Renal cortical epithelial cell (primary cell): ENCODE measurements around the gene METTL8. TPM values are rescaled to one million over a fixed set of nuclear protein-coding genes. Genes with fewer than 3 reads are reported as not detected.
"Not testable (repeated sequence)": the region's sequence is repeated elsewhere in the genome, so short reads cannot be mapped to it uniquely, and the experiment has no call there.

Experiments
- DNase-seq: peaks from one replicate; pipeline ENCODE4 v3.0.0-alpha.2; 2011; ENCODE audit warnings: low read depth
- total RNA-seq: library from RNA; depleted of rRNA; stranded (reverse); fragments of >200 nt; gene quantifications from 2 replicates; pipeline ENCODE4 v1.2.3, GENCODE V29; 2014

METTL8 gene
- total RNA-seq, 1 donor from 2014 or later = 37.3 TPM

DNA sequence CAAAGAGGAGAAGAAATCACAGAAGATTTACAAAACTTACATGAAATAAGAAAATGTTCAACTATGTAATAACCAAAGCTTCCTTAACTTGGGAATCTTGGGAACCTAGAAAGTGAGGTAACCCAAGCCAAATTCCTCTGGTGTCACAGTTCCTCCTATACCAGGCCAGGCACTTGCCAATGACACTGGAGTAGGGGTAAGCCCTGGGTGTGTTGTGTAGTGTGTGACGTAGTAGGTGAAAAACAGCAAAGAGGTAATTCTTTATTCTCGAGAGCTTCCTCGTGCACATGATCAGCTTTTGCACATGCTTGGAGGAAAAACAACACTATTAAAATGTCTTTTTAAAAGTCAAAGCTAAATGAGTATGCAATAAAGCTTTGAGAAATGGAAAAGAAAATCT is 118.0 kb downstream of the METTL8 start:
- DNase-seq = no peak

DNA sequence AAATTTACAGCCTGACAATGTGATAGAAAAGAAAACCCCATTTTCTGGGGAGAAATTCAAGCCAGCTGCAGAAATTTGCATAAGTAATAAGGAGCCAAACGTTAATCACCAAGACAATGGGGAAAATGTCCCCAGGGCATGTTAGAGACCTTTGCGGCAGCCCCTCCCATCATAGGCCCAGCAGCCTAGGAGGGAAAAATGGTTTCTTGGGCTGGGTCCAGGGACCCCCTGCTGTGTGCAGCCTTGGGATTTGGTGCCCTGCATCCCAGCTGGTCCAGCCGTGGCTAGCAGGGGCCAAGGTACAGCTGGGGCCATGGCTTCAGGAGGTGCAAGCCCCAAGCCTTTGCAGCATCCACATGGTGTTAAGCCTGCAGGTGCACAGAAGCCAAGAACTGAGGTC is 121.6 kb downstream of the METTL8 start:
- DNase-seq = not testable (repeated sequence)

DNA sequence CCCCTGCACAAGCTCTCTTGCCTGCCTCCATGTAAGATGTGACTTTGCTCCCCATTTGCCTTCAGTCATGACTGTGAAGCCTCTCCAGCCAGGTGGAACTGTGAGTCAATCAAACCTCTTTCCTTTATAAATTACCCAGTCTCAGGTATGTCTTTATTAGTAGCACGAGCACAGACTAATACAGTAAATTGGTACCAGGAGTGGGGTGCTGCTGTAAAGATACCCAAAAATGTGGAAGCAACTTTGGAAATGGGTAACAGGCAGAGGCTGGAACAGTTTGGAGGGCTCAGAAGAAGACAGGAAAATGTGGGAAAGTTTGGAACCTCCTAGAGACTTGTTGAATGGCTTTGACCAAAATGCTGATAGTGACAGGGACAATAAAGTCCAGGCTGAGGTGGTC is 122.2 kb downstream of the METTL8 start:
- not testable (repeated sequence) for DNase-seq

DNA sequence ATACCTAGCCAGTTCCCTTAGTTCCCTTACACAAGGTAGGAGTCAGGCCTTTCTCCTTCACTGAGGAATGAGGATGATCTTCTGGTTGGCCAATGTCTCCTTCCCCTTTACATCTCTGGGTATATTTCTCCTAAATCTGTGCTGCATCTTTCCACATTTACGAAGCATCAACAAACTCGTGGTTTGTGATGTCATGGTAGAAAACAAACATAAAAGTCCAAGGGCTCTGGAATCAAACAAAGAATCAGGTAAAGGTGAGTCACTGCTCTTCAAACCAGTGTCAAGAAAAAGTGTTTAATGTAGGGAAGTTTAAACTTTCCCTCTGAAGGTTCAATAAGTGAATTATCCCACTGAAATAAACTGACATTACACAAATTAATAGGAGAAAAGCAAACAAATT is 122.9 kb downstream of the METTL8 start:
- no peak for DNase-seq

DNA sequence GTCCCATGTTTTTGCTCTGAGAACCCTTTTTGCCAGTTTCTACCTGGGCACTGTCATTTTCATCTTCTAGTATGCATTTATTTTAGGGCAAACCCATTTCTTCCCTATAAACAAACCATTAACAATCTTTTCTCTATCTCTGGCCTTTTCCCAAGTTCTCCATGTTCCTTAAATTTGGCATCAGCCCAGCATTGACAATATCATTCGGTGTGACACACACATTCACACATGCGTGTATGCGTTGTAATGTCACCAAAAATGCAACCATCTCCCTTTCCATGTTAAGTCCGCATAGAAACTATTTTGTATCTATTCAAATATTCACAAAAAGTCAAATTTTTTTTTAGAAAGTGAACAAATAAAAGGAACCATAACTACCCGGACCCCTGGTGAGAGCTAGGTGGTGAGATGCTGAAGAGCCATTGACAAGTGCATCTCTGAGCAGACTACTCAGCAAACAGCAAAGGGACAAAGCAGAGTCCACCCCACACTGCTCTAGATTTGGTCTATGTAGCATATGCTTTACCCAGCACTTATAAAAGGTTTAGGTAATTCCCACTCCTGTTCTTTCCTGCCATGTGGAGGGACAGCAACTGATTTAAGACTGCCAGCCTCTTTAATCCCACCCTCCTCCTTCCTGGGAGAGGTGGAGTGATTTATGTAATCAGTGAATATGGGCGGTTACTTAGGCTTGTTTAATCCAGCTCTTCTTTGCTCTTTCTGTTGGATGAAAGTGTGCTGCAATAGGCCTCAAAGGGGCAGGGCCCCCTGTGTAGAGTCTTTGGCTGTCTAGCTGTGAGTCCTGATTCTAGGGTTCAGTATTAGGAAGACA is 124.1 kb downstream of the METTL8 start:
- DNase-seq = no peak

DNA sequence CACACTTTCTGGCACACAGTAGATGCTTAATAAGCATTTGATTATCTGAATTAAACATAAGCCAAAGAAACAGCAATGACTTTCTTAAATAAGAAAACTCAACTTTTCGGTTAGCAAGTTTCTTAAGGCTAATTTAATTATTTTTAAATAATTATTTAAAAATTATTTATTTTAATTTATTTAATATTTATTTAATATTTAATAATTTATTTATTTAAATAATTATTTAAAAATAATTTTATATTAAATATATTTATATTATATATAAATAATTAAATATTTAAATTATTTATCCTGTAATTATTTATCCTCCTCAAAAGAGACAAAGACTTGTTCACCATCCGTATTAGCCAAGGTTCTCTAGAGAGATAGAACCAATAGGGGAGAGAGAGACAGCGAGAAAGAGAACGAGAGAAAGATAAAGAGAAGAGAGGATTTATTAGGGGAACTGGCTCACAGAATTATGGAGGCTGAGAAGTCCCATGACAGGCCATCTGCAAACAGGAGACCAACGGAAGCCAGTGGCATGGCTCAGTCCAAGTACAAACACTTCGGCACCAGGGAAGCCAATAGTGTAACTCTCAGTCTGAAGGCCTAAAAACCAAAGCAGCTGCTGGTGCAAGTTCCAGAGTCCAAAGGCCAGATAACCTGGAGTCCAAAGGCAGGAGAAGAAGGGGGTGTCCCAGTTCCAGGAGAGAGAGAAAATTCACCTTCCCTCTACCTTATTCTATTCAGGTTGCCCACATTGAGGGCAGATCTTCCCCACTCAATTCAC is 125.3 kb downstream of the METTL8 start:
- no peak for DNase-seq

DNA sequence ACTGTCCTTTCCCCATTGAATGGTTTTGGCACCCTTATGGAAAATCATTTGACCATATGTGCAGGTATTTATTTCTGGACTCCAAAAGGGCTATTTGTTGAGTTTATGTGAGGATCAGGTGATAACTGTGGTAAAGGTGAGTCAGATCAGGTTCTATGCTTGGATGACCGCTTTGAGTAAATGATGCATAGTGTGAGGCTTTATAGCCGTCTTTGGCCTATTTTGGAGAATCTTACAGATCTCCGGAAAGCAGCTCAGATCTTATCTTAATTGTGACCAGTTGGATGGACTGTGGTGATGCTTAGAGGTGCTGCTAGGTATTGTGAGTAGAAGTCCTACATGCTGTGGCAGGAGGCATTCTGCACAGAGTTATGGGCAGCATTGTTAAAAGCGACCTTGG is 126.2 kb downstream of the METTL8 start:
- peak; percentile 47 for DNase-seq

DNA sequence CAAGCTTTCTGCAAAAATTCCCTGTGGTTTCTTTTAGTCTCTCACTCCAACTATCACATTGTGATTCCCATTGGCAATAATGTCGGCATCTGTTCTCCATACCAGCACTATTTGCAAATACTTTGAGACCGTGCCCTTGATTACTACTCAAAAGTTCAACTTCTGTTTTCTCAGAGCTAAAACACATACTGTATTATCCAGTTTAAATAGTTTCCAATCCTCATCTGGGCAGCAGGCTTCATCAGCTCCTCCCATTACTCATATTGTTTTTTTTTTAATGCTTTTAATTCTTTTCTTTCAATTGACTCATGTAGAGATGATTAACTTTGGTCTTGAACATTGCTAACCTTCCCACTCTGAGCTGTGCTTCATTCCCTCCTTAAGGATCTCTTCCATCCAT is 135.8 kb downstream of the METTL8 start:
- peak; percentile 90 for DNase-seq

DNA sequence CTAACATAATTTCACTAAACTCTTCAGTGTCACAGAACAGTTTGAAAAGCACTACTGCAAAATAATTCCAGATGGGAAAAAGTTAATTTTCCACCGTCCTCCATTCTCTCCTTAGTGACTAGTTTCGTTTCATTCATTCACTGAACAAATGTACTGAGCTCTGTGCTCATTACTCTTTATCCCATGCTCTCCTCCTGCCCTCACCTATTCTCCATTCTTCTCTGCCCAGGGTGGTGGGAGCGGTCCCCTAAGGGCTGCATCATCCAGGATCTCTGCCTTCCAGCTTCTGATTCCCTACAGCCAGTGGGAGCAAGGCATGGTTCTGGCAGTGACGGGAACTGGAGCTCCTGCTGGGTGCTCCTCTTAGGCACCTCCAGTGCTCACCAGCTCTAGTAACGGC is 139.2 kb downstream of the METTL8 start:
- no peak for DNase-seq

DNA sequence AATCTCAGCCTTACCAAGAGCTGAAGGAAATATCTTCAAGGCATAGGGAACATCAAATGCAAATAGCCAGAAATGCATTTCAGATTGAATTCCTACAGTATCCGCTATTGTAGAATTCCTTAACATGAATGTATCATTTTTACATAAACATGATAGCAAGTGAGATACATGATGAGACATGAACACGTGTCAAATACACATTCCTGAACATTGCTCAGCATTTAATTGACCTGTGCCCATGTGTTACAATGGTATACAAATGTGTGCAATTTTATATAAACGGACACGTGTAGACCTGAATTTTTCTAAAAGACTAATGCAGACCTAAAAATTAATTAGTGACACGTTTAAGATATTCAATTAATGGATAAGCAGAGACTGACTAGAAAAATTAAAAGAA is 140.1 kb downstream of the METTL8 start:
- no peak for DNase-seq

DNA sequence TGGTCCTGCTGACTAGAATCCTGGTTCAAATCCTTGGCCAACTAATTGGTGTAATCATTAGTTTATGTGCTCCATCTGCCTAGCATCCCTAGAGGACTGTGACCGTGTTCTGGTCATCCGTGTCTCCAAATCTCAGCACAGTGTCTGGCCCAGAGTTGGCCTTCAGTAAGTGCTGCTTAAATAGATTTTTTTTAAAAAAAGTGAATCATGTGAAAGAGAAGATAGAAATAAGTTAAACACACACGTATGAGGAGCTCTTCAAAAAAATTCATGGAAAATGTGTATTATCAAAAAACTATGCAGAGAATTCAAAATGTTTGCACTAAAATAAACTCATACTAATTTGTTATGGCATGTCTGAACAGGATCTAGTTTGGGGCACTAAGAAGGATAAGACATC is 143.8 kb downstream of the METTL8 start:
- DNase-seq = no peak

DNA sequence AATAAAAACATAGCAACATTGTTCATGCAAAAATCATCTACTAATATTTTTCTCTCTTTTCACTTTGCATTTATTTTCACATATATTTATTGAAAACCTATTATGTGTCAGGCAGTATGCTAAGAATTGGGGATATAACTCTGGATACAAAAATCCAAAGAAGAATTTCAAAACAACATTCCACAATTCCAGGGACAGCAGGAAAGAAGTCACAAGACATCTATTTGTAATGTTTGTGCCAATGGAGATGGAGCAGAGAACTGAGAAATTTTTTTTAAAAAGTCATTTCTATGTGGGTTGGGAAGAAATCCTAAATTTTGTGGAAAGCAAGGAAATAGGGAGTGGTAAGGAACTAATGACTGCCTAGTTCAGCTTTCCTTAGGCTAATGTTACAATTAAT is 144.5 kb downstream of the METTL8 start:
- no peak for DNase-seq

DNA sequence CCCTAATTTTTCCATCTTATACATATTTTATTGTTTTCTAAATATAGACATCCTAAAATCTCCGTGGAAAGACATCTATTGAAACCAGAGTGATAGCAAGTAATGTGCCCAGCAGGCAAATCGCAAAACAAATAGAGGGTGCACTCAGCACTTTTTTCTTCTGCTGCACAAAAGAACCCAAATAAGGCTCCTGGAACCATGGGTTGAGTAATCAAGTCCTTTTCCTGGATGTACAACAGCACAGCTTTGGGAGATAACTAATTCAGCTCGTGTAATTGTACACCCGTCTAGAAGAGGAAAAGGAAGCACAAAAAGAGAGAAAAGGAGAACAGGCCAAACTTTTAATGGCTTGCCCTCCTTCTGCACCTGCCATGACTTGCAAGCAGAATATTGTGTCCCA is 146.2 kb downstream of the METTL8 start:
- DNase-seq = no peak

DNA sequence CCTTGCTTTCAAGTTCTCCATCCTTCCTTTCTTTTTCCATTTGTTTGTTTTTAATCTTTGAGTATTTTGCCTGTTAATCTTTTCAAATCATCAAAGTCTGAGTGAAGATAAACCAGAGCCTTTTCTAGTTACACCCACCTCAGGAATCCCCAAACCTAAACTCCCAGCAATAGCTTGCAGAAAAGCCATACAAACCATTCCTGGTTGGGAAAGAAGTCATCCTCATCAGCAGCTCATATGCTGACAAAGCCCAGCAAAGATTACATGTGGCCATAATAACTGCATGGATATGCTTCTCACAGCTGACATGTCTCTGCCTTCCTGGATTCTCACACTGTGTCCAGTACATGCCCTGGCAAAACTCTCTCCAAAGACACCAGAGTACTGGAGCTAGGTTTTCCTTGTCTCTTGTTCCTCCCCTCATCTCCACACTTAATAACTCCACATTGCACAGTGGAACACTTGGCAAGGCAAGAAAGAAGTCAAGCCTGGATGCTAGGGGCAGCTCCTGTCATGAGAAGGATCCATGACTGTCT is 146.7 kb downstream of the METTL8 start:
- DNase-seq = no peak

DNA sequence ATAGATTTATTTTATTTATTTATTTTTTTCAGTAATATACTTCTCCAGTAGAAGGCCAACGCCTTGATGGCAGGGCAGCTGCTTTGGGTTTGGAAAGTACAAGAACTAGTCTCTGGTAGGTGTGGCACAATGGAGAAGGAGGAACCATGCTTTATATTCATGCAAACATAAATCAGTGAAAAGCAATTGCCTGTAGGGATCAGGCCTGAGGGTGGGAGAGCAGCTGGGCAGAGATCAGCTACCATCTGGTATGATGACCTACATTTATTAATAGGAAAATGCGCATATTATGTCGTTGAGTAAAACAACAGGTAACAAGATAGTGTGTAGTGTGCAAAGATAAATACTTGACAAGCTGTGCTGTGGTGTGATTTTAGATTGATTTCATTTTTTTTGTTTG is 152.7 kb downstream of the METTL8 start:
- no peak for DNase-seq

DNA sequence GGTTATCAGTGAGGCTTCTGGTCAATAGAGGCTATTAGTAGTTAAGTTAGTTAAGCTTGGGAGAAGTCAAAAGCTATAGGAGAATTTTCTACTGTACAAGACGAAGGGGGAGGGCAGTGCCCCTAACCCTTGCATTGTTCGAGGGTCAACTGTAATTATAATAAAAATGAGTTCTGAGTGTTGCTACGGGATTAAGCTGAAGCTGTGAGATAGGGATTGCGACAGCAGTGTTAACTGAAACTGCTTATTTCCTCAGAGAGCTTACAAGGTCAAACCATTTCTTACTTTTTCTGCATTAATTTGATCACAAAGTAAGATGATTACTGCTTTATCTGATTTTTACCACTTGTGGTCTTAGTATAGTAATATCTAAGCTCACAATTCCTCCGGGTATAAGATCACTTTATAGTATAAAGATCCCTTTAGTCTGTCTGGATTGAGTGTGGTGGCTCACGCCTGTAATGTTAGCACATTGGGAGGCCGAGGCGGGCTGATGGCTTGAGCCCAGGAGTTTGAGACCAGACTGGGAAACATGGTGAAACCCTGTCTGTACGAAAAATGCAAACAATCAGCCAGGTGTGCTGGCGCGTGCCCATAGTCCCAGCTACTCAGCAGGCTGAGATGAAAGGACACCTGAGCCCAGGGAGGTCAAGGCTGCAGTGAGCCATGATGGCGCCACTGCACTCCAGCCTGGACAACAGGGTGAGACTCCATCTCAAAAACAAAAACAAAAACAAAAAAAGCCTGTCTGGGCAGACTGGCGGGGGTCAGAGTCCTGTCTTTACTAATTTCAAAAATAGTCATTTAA is 153.6 kb downstream of the METTL8 start:
- DNase-seq = no peak

DNA sequence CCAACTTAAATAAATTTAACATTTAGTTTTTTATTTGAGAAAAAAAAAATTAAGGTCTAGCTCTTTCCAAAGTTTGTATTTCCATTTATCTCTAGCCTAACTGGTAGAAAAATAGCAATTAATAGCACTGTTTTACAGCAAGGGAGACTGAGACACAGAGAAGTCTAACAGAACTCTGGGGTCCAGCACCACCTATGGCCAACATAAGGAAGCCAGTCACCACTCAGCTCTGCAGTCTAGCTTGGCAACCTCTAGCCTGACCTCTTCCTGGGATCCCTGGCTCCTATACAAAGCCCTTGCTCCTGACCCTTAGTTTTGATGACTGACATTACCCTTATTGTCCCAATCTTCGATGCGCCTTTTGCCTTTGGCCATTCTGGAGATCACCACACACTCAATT is 159.0 kb downstream of the METTL8 start:
- no peak for DNase-seq

DNA sequence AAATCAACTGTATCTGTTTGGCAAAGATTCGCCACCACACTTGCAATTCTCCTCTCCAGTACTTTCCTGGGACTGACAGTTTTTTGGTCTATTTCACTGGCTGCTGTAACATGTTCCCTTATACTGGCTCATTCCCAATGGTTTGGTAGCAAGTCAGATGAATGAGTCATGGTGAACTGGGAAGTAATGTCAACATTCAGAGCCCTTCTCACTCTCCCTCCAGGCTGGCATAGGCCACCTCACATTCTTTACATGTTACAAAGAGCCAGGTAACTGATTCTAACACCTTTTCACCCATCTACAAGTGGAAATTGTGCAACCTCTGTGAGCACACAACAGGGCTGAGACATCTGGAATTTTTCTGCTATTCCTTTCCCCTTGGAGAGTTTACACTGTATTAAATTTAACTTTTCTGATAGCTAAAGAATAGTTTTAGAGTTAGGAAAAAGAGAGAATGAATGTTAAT is 161.8 kb downstream of the METTL8 start:
- DNase-seq = peak; percentile 99

DNA sequence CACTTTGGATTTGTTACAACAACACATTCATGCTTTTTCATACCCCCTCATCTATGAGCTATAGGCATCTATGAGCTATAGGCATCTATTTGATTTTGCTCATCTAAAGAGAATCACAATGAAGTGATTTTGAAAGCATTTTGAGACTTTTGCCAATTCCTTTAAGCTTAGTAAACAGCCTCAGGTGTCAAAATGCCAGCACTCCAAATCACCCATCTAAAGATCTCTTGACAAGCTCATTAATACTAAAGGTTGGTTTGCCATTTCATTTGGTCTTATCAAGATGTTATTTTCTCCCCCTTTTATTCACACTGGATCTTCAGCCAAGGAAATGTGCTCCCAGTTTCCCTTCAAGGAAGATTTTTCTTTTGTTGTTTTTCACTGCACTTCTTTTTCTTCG is 162.4 kb downstream of the METTL8 start:
- peak; percentile 15 for DNase-seq

DNA sequence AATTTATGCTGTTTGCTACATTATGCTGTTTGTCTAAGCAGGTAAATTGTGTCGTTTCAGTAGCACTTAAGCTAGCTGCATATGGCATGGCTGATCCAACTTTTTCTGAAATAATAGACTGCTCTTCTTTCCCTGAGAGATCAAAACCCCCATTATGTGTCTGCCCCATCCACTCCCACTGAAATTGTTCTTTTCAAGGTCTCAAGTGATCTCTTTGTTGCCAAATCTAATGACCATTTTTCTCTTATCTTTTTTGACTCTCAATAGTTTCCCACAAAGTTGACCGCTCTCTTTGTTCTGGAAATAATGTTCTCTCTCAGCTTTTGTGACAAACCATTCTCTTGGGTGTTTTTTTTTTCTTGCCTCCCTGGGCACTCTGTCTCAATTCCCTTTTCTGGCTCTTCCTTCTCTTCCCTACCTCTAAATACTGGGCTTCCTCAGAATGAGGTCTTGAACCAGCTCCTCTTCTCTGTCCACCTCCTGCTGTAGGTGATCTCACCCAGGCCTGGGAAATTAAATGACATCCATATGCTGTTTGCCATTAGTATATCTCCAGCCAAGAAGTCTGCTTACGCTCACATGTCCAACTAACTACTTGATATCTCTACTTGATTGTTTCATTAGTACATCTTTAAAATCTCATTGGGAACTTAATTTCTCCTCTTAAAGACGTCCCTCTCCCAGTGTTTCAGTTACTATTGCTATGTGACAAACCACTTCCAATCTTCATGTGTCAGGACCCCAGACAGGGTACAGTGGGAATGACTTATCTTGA is 165.7 kb downstream of the METTL8 start:
- no peak for DNase-seq
